OCI-LY3 (cell line): ENCODE data around the gene PSMC6.
"Not testable (repeated sequence)": the region's sequence is repeated elsewhere in the genome, so short reads cannot be mapped to it uniquely, and the experiment has no call there.

Experiments used
- H2AFZ ChIP-seq: fragments of 200-600, 300-600 bp; shearing (Covaris generic); 2 replicates; pipeline ENCODE4 v1.6.0; 2014; ENCODE audit warnings: antibody characterized with exemption, low read depth, low read length
- H3K27ac ChIP-seq: fragments of 200-600, 300-600 bp; sonication (generic); 2 replicates; pipeline ENCODE4 v1.5.1; 2014; ENCODE audit warnings: mild to moderate bottlenecking, low read length, moderate library complexity, mixed read lengths
- H3K27me3 ChIP-seq: fragments of 200-600, 300-600 bp; sonication (generic); 2 replicates; pipeline ENCODE4 v1.6.1; 2014; ENCODE audit warnings: low read depth, low read length, mixed read lengths
- H3K36me3 ChIP-seq: fragments of 200-600, 300-600 bp; sonication (generic); replicated peaks from 2 replicates; pipeline ENCODE3; 2014; ENCODE audit warnings: low read depth, low read length, mixed read lengths
- H3K4me1 ChIP-seq: fragments of 300-600, 200-600 bp; sonication (generic); 2 replicates; pipeline ENCODE4 v1.6.1; 2014; ENCODE audit warnings: low read length, mixed read lengths
- H3K4me2 ChIP-seq: fragments of 200-600, 300-600 bp; sonication (generic); 2 replicates; pipeline ENCODE4 v1.6.1; 2014; ENCODE audit warnings: low read length, mixed read lengths
- H3K4me3 ChIP-seq: fragments of 300-600, 200-600 bp; sonication (generic); 2 replicates; pipeline ENCODE4 v1.5.1; 2014; ENCODE audit warnings: antibody characterized with exemption, mild to moderate bottlenecking, low read length, moderate library complexity
- H3K79me2 ChIP-seq: fragments of 300-600, 200-600 bp; shearing (Covaris generic); 2 replicates; pipeline ENCODE4 v1.6.1; 2014; ENCODE audit warnings: mild to moderate bottlenecking, low read length, mixed read lengths
- H3K9ac ChIP-seq: fragments of 300-600, 200-600 bp; shearing (Covaris generic); 2 replicates; pipeline ENCODE4 v1.6.0; 2014; ENCODE audit warnings: mild to moderate bottlenecking, low read length, moderate library complexity
- H3K9me3 ChIP-seq: fragments of 200-600, 300-600 bp; shearing (Covaris generic); 2 replicates; pipeline ENCODE4 v1.6.1; 2014; ENCODE audit warnings: low read length, mixed read lengths; ENCODE audit not compliant: insufficient read depth
- H4K20me1 ChIP-seq: fragments of 200-600, 300-600 bp; sonication (generic); 2 replicates; pipeline ENCODE4 v1.6.1; 2016; ENCODE audit warnings: low read length, mixed read lengths; ENCODE audit not compliant: insufficient read depth
- CTCF ChIP-seq: fragments of 200-600, 300-600 bp; sonication (generic); IDR thresholded peaks from 2 replicates; pipeline ENCODE4 v1.5.1; 2014; ENCODE audit warnings: antibody characterized with exemption, low read length, low read depth
- EZH2phosphoT487 ChIP-seq: fragments of 200-600 bp; shearing (Covaris generic); IDR thresholded peaks from 2 replicates; pipeline ENCODE4 v1.6.1; 2018; ENCODE audit warnings: antibody characterized with exemption, mixed run types, low read depth

Gene PSMC6

GRCh38 chr14:52748647-52749292, 41.8 kb downstream of the PSMC6 start:
- no peak overlapping the region for H3K27ac ChIP-seq
- TF ChIP-seq CTCF (no peak), EZH2phosphoT487 (no peak)
- H3K27me3 ChIP-seq = no peaks in the 10 kb centered on the region
- peaks cover 10% of the 10 kb centered on the region for H3K36me3 ChIP-seq
- no peak overlapping the region for H2AFZ ChIP-seq
- H3K4me3 ChIP-seq = no peak overlapping the region
- peaks cover 6% of the 10 kb centered on the region for H3K4me1 ChIP-seq
- no peaks in the 10 kb centered on the region for H3K9me3 ChIP-seq
- no peaks in the 10 kb centered on the region for H3K79me2 ChIP-seq
- no peaks in the 10 kb centered on the region for H4K20me1 ChIP-seq
- H3K9ac ChIP-seq = no peak overlapping the region
- H3K4me2 ChIP-seq = no peak overlapping the region

DNA sequence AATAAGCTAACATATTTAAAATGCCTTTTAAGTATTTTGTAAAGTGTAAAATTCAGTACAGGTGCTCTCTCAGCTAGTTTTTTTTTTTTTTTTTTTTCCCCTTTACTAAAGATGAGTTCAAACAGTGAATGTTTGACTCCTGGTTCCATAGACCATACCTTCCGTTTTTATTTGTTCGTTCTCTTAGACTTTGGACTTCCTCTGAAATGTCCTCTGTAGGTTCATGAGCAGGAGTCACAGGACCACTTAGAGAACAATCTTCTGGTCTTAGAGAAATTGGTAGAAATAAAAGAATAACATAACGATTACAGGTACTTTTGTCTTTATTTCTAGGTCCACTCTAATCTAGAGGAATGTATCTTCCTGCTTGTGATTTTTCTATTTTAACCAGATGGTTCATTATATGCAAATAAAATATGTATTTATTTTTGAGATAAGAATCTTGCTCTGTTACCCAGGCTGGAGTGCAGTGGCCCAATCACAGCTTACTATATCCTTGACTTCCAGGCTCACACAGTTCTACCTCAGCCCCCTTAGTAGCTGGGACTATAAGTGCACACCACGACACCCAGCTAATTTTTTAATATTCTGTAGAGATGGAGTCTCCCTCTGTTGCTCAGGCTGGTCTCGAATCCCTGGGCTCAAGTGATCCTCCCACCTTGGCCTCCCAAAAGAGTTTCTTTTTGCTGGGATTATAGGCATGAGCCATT, 48.8 kb downstream of the PSMC6 start:
- H3K36me3 ChIP-seq = no peaks in the 10 kb centered on the region
- no peak overlapping the region for H3K27ac ChIP-seq
- no peak overlapping the region for H3K4me2 ChIP-seq
- H3K9me3 ChIP-seq = no peaks in the 10 kb centered on the region
- no peak for TF ChIP-seq EZH2phosphoT487
- no peak for TF ChIP-seq CTCF
- H4K20me1 ChIP-seq = no peaks in the 10 kb centered on the region
- no peaks in the 10 kb centered on the region for H3K4me1 ChIP-seq
- H3K4me3 ChIP-seq = no peak overlapping the region
- H3K79me2 ChIP-seq = no peaks in the 10 kb centered on the region
- H3K9ac ChIP-seq = no peak overlapping the region
- H2AFZ ChIP-seq = no peak overlapping the region
- no peaks in the 10 kb centered on the region for H3K27me3 ChIP-seq

DNA sequence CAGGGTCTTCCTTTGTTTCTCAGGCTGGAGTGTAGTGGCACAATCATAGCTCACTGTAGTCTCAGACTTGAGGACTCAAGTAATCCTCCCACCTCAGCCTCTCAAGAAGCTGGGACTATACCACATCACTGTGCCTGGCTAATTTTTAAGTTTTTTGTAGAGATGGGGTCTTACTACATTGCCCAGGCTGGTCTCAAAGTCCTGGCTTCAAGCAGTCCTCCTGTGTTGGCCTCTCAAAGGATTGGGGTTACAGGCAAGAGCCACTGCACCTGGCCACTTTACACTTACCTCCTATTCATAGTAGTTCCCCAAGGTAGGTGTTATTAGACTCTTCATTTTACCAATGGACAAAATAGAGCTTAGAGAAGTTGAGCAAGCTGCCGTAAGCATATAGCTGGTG, 52.1 kb downstream of the PSMC6 start:
- no peaks in the 10 kb centered on the region for H3K36me3 ChIP-seq
- no peaks in the 10 kb centered on the region for H4K20me1 ChIP-seq
- H3K9me3 ChIP-seq = no peaks in the 10 kb centered on the region
- H3K79me2 ChIP-seq = no peaks in the 10 kb centered on the region
- H3K27me3 ChIP-seq = no peaks in the 10 kb centered on the region
- H3K4me3 ChIP-seq = no peak overlapping the region
- H3K9ac ChIP-seq = no peak overlapping the region
- no peak for TF ChIP-seq EZH2phosphoT487
- no peak for TF ChIP-seq CTCF
- no peaks in the 10 kb centered on the region for H3K4me1 ChIP-seq
- H3K4me2 ChIP-seq = no peak overlapping the region
- H3K27ac ChIP-seq = no peak overlapping the region
- no peak overlapping the region for H2AFZ ChIP-seq

DNA sequence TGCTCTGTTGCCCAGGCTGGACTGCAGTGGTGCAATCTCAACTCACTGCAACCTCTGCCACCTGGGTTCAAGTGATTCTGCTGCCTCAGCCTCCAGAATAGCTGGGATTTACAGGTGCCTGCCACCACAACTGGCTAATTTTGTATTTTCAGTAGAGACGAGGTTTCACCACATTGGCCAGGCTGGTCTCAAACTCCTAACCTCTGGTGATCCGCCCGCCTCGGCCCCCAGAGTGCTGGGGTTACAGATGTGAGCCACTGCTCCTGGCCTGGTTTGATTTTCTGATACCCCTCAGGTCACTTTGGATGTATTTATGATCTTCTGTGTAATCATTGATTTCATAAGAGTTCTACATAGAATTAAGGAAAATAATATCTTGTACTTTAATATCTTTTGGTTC, 55.9 kb downstream of the PSMC6 start:
- H3K36me3 ChIP-seq, H4K20me1 ChIP-seq, H3K4me3 ChIP-seq, H3K27ac ChIP-seq, H3K9ac ChIP-seq, H3K9me3 ChIP-seq, H3K79me2 ChIP-seq, H2AFZ ChIP-seq, H3K27me3 ChIP-seq, H3K4me2 ChIP-seq, H3K4me1 ChIP-seq: not testable (repeated sequence)
